ENCODE results near the gene PI4KA. TPM values are rescaled to one million over a fixed set of nuclear protein-coding genes. Genes with fewer than 3 reads are reported as not detected.
"Not testable (repeated sequence)": the region's sequence is repeated elsewhere in the genome, so short reads cannot be mapped to it uniquely, and the experiment has no call there.

The PI4KA gene
- total RNA-seq, 1 experiment from 2014 or later: 13.0 TPM

- peak; percentile 63 for DNase-seq (ENCODE audit: low read depth)
These were observed 132.5 kb downstream of the PI4KA start for GRCh38 chr22:20725987-20726558.

DNA sequence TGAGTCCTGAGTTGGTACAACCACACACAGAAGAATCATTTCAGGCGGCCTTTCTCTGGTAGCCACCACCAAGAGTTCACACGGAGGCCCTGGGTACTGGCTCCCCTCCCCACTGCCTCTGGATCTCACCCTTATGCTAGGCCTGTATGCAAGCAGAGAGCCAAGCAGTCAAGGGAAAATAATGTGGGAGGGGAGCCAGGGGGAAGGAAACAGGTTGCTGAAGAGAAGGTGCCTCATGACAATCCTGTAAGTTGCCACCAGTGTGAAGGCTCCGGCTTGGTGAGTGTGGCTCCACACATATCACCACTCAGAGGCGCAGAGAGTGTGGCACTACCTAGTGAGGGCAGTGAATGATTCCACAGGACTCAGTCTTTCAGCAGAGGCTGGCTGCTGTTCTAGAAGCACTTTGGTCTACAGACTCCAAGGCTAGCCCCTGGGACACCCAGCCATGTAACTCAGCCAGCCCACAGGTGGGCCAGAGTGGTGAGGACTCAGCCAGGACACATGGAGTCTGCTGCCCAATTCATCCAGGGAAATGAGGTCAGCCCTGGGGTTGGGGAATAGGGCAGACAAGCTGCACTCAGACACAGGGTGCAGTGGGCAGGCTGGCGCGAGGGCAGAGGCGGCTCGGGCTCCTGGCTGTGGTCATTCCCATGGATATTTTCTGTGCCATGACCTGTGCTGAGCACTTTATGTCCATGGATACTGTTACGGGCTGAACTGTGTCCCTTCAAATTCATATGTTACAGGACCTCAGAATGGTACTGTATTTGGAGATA is 133.7 kb downstream of the PI4KA start:
- DNase-seq (ENCODE audit: low read depth): no peak

GRCh38 chr22:20721409-20722218 is 137.0 kb downstream of the PI4KA start:
- DNase-seq (ENCODE audit: low read depth): no peak

GRCh38 chr22:20720692-20721408 is 137.8 kb downstream of the PI4KA start:
- no peak for DNase-seq (ENCODE audit: low read depth)

DNA sequence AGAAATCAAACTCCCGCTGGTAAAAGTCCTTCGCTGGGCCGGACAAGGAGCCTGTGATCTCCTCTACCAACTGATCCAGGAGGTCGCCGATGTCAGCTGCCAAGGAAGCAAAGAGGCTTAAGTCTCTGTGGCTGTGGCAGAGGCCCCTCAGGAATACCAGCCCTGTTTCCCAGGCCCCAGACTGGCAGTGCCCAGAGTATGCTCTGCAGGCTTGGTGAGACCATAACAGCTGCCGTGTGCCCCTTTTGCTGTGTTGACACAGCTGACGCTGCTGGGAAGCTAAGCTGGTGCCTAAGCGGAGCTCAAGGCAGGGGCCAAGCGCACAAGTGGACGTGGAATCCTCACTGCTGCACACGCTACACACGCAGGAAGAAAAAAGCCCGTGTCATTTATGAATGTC is 139.9 kb downstream of the PI4KA start:
- not testable (repeated sequence) for DNase-seq (ENCODE audit: low read depth)

DNA sequence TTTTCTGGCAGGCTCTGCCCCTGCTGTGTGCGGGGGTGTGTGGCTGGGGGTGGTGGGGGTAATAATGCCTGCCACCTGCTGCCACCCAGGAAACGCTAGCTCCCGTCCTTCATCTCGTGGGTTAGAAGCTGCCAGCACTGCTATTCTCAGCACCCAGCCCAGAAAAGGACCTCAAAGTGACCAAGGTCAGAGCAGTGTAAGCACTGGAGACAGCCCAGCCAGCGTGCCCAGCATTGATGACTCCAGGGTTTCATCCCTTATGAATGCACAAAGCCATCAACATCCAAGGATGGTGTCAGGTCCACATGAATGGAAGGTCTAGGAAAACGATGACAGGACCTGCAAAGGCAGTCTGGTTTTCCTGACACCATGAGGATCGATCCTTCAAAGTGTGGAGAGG is 140.6 kb downstream of the PI4KA start:
- DNase-seq (ENCODE audit: low read depth): not testable (repeated sequence)

DNA sequence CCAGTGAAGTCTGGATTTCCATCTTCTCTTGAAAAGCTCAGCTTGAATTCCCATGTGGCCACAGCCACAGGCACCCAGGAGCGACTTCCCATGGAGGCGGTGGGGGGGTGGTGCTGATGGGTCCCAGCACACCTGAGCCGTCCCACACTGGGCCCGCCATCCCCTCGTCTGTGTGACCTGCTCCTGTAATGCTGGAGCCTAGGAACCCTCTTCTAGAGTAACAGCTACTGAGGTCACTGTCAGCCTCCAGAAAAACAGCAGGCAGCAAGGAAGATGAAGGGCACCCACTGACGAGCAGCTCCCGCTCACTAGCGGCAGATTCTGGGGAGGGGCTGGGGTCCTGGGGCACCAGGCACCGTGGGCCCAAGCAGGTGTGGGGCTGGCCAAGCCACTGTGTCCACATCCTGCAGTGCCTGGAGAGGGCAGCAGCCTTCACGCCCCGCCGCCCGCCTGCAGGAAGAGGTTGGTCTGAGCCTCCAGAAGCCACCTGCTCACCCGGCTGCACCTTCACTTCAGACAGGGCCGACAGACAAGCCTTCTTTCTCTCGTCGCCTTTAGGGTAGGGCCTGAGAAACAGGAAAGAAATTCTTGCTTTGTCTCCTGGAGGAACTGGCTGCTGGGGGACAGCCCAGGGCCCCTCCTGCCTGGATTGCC is 141.3 kb downstream of the PI4KA start:
- not testable (repeated sequence) for DNase-seq (ENCODE audit: low read depth)

- not testable (repeated sequence) for DNase-seq (ENCODE audit: low read depth)
These were observed 145.5 kb downstream of the PI4KA start for GRCh38 chr22:20713116-20713515.

DNA sequence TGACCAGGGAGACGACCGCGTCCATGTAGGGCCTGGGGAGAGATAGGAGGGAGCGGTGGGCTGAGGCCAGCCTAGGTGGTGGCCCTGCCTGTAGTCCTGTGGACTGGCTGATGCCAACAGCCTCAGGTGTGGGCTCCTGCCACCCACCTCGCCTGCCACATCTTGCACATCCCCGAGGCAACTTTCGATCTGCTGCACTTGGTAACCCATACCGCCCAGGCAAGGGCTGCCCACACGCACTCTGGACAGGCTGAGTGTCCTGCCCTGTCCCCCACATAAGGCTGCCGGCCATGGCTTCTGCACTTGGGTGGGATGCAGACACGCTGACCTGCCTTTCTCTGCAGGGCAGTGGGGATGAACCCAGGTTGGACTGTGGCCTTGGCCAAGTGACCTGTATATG is 148.6 kb downstream of the PI4KA start:
- not testable (repeated sequence) for DNase-seq (ENCODE audit: low read depth)

GRCh38 chr22:20707549-20708118 is 151.0 kb downstream of the PI4KA start:
- not testable (repeated sequence) for DNase-seq (ENCODE audit: low read depth)

DNA sequence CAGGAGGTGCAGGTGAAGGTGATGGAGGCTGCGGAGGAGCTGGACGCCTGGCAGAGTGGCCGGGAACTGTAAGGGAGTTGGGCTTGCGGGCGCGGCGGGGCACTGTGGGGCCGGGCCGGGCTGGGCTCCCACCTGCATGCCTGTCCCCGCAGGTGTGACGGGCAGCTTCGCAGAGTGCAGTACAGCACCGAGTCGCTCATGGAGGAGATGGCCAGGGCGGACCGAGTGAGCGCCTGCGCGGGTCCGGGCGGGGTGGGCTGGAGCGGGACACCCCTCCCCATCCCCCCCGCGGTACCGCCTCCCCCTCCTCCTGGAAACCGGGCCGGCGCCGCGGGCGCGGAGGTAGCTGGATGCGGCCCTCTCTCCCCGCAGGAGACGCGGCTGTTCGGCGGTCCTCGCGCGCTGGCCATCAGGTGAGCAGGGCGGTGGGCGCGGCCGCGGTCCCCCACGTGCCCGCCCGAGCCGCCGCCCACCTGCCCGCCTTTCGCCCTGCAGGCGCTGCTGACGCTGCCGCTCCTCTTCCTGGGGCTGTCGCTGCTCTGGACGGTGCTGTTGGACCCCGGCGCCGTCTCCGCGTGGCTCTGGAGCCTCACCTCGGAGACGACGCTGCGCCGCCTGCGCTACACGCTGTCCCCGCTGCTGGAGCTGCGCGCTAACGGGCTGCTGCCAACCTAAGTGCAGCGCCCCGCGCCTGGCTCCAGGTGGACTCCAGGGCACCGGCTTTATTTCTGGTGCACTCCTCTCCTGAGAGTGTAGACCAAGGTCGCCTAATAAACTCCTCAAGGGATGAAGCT is 154.6 kb downstream of the PI4KA start:
- DNase-seq (ENCODE audit: low read depth): peak; percentile 17

- not testable (repeated sequence) for DNase-seq (ENCODE audit: low read depth)
These were observed 155.2 kb downstream of the PI4KA start for GRCh38 chr22:20703414-20703806.

- DNase-seq (ENCODE audit: low read depth): peak; percentile 93
These were observed 155.8 kb downstream of the PI4KA start for GRCh38 chr22:20702546-20703413.

GRCh38 chr22:20702175-20702545 is 156.5 kb downstream of the PI4KA start:
- not testable (repeated sequence) for DNase-seq (ENCODE audit: low read depth)

DNA sequence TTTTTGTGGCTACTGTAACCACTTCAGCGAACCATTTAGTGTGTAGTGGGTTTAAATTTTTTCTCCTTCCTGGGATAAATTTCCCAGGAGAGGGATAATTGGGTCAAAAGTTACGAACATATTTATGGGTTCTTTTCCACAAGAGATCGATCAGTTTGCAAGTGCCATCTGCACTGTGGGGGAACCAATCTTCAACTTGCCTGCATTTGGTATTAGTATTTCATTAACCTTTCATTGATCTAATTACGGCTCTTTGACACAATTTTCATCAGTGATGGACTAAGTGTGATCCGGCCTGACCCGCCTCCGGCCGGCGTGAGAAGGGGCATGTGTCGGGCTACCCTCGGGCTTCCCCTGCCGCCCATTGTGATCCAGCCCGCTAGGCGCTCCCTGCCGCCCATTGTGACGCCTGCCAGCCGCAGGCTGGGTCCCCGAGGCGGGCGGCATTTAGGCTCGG is 156.9 kb downstream of the PI4KA start:
- not testable (repeated sequence) for DNase-seq (ENCODE audit: low read depth)

DNA sequence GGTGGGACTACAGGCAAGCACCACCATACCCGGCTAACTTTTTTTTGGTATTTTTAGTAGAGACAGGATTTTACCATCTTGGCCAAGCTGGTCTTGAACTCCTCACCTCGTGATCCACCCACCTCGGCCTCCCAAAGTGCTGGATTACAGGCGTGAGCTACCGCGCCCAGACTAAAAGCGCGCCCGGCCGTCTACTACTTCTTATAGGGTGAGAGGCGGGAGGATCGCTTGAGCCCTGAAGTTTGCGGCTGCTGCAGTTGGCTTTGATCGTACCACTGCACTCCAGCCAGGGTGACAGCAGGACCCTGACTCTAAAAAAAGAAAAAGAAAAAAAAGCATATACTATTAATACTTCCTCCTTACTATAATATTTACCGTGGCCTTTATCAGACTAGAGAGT is 158.3 kb downstream of the PI4KA start:
- DNase-seq (ENCODE audit: low read depth): not testable (repeated sequence)

GRCh38 chr22:20699856-20700255 is 158.8 kb downstream of the PI4KA start:
- DNase-seq (ENCODE audit: low read depth): not testable (repeated sequence)

GRCh38 chr22:20697481-20698113 is 161.0 kb downstream of the PI4KA start:
- DNase-seq (ENCODE audit: low read depth): peak; percentile 79

GRCh38 chr22:20696056-20696455 is 162.6 kb downstream of the PI4KA start:
- DNase-seq (ENCODE audit: low read depth): not testable (repeated sequence)

Measured in Daoy (cell line).